Thyroid gland (tissue), 4 donors: Measurements from ENCODE around the gene FKBP10. TPM values are rescaled to one million over a fixed set of nuclear protein-coding genes. Genes with fewer than 3 reads are reported as not detected.

ENCODE experiments used
- DNase-seq, 2 donors: peaks; one replicate each; pipeline ENCODE4 v3.0.0-alpha.2; 2019
- H3K27ac ChIP-seq, 3 donors: fragments of 200-600 bp; sonication (generic); 1 replicate in 2 of 3; 2 replicates in 1 of 3; pipeline ENCODE4 v1.5.1; 2016 to 2019; ENCODE audit warnings: mild to moderate bottlenecking in 1 of 3, moderate library complexity in 1 of 3
- H3K27me3 ChIP-seq: fragments of 200-600 bp; sonication (generic); one replicate; pipeline ENCODE4 v1.5.1; 2019
- H3K36me3 ChIP-seq, 2 donors: fragments of 200-600 bp; sonication (generic); one replicate each; pipeline ENCODE4 v1.5.1; 2016 to 2019
- H3K4me1 ChIP-seq, 2 donors: fragments of 200-600 bp; sonication (generic); one replicate each; pipeline ENCODE4 v1.5.1; 2017 to 2019
- H3K4me3 ChIP-seq, 3 donors: fragments of 200-600 bp; sonication (generic); replicated peaks in 1 of 3; 1 replicate in 2 of 3; 2 replicates in 1 of 3; pipeline ENCODE4 v1.5.1; 2016; ENCODE audit warnings: mild to moderate bottlenecking in 1 of 3
- H3K9me3 ChIP-seq: fragments of 200-600 bp; sonication (generic); one replicate; pipeline ENCODE4 v1.5.1; 2017
- POLR2A ChIP-seq, 2 donors: fragments of 450-650 bp; IDR thresholded peaks; one replicate each; pipeline ENCODE4 v1.6.1; 2017; ENCODE audit warnings: antibody characterized with exemption in 2 of 2, mild to moderate bottlenecking in 2 of 2, moderate library complexity in 1 of 2
- WGBS, 2 donors: methylation state at CpG; one replicate each; pipeline ENCODE4 v1.1.5; 2017; 5-methylcytosine and 5-hydroxymethylcytosine counted together
- intact Hi-C: fragments of 100-400 bp; cut with DNase I; formaldehyde crosslinking; loops from one replicate; pipeline ENCODE4 v1.15.1; 2023
- total RNA-seq, 4 donors: library from RNA; depleted of rRNA; stranded (reverse); fragments of >200 nt; gene quantifications; one replicate each; pipeline ENCODE4 v1.2.3, GENCODE V29; 2016
- TF ChIP-seq, protein P1 (sequence below), 6 experiments: fragments of 200-600 bp in 3 of 6; fragments of 450-650 bp in 3 of 6; sonication (generic) in 3 of 6; IDR thresholded peaks; one replicate each; pipeline ENCODE4 v1.5.1; 2016 to 2019; ENCODE audit warnings: antibody characterized with exemption in 6 of 6, mild to moderate bottlenecking in 2 of 6, inconsistent platforms in 1 of 6, moderate library complexity in 1 of 6

FKBP10 gene
- total RNA-seq, 4 donors from 2014 or later: 42.2 to 75.3 (median 60.4) TPM

DNA sequence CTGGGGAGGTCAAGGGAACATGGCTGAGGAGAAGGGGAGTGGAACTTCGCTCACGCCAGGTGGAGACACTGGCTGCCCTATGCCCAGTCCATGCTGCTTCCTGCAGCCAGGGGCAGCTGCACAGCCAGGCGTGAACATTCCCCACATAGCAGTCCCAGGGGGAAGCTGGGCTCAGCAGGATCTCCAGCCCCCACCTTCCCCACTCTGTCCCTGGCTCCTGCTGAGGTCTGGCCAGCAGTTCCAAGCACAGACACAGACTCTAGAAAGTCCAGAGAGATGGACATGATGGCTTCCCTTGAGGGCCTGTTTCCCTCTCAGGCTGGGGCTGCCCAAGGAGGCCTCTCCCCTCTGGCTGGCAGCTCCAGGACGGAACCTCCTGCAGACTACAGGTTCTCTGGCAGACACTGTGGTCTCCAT lies 35.6 kb upstream of the FKBP10 start:
- Histone ChIP-seq H3K27me3 (no peaks in the 10 kb centered on the region), H3K4me3 (no peak overlapping the region), H3K9me3 (no peaks in the 10 kb centered on the region), H3K27ac (peak overlapping the region; percentile 94 to 98 (median 96)), H3K36me3 (no peaks in the 10 kb centered on the region), H3K4me1 (peaks cover 74 to 97% of the 10 kb centered on the region in 2 donors)
- peak in 1 of 2 donors; percentile 23 for TF ChIP-seq POLR2A (IDR thresholded peaks at IDR 0.05)
- TF ChIP-seq, protein P1, sequence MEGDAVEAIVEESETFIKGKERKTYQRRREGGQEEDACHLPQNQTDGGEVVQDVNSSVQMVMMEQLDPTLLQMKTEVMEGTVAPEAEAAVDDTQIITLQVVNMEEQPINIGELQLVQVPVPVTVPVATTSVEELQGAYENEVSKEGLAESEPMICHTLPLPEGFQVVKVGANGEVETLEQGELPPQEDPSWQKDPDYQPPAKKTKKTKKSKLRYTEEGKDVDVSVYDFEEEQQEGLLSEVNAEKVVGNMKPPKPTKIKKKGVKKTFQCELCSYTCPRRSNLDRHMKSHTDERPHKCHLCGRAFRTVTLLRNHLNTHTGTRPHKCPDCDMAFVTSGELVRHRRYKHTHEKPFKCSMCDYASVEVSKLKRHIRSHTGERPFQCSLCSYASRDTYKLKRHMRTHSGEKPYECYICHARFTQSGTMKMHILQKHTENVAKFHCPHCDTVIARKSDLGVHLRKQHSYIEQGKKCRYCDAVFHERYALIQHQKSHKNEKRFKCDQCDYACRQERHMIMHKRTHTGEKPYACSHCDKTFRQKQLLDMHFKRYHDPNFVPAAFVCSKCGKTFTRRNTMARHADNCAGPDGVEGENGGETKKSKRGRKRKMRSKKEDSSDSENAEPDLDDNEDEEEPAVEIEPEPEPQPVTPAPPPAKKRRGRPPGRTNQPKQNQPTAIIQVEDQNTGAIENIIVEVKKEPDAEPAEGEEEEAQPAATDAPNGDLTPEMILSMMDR (IDR thresholded peaks at IDR 0.05): peak in 5 of 6 experiments; percentile 30 to 93 (median 80)
- peak; percentile 90 to 91 for DNase-seq
- WGBS, 2 donors: 3 to 46% methylated on average over 2 to 3 of the region's 4 CpGs
- intact Hi-C loops: no loop called here

DNA sequence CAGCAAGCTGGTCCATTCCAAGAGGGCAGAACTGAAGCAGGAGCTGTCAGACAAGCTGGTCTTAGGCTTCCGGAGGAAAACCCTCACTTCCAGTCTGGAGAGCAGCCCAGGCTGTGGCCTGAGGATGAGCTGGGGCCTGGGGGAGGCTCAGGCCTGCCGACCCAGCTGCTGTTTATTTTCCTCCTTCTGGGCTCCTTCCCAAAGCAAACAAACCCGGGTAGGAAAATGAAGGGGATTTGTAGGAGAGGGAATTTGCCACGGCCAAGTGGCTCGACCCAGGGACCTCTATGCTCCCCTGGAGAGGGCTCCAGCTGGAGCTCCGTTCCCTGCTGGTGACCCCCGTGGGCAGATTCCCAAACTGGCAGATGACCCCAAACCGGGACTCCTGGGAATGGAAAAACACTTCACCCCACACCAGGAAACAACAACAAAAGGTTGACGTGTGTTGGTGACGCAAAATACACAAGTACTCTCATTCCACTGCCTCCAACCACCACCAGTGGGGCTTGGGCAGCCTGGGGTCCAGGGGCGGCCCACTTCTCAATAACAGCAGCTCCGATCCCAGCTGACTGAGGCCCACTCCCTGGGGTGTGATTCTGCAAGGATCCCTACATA lies 35.1 kb upstream of the FKBP10 start:
- Histone ChIP-seq H3K27me3 (no peaks in the 10 kb centered on the region), H3K36me3 (no peaks in the 10 kb centered on the region), H3K27ac (peak overlapping the region; percentile 94 to 98 (median 96)), H3K9me3 (no peaks in the 10 kb centered on the region), H3K4me1 (peaks cover 74 to 97% of the 10 kb centered on the region in 2 donors), H3K4me3 (no peak overlapping the region)
- intact Hi-C loops: no loop called here
- TF ChIP-seq, protein P1 (IDR thresholded peaks at IDR 0.05): peak in 2 of 6 experiments; percentile 10 to 15
- TF ChIP-seq POLR2A (IDR thresholded peaks at IDR 0.05): peak in 1 of 2 donors; percentile 38
- WGBS, 2 donors: 3 to 26% methylated on average over 6 to 10 of the region's 12 CpGs
- peak; percentile 83 for DNase-seq

DNA sequence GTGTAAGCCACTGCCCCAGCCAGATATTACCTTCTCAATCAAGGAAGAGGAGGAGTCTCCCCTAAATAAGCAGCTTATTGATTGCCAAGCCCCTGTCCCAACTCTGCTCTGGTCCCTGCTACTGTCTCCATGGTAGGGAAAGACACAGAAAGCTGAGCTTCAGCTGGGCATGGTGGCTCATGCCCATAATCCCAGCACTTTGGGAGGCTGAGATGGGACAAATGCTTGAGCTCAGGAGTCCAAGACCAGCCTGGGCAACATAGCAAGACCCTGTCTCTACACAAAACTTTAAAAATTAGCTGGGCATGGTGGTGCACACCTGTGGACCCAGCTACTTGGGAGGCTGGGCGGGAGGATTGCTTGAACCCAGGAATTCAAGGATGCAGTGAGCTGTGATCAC lies 32.9 kb upstream of the FKBP10 start:
- WGBS, 2 donors: 85 to 89% methylated on average over 1 of the region's 1 CpG
- no peak for TF ChIP-seq POLR2A (IDR thresholded peaks at IDR 0.05)
- TF ChIP-seq, protein P1 (IDR thresholded peaks at IDR 0.05): no peak
- Histone ChIP-seq H3K36me3 (no peaks in the 10 kb centered on the region), H3K27me3 (no peaks in the 10 kb centered on the region), H3K27ac (peak overlapping the region; percentile 25 to 98 (median 49)), H3K4me3 (no peak overlapping the region), H3K4me1 (peaks cover 72 to 97% of the 10 kb centered on the region in 2 donors), H3K9me3 (no peaks in the 10 kb centered on the region)
- no peak for DNase-seq
- intact Hi-C loops: no loop called here

DNA sequence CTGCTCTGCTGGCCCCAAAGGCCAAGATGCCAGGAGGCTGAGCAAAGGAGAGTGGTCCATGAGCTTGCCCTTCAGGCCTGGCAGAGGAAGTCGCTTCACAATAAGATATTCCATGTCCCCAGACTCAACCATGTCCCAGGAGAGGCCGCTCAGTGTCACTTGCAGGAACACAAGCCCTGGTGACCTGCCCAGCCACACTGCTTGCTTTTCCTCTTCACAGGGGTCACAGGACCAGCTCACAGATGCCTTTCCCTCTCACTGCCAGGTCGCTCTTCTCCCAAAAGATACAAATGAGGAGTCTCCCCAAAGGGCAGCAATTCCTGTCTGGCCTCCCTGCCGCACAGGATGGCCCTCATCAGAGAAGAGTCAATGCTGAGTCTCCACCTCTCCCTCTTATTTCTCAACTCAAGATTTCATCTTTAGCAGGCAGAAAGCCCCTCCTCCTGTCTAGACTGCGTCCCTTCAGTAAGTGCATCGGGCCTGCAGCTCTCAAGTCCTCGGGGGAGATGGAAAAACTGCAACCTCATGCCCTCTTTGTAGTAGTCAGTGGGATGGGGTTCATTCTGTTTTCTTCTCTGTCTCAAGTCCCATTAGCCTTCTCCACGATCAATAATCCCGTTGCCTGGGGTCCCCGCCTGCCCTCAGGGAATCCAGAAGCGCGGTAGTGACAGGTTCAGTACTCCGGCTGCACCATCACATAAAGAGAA lies 31.2 kb upstream of the FKBP10 start:
- peak in 1 of 2 donors; percentile 34 for DNase-seq
- intact Hi-C loops: no loop called here
- Histone ChIP-seq H3K27me3 (no peaks in the 10 kb centered on the region), H3K9me3 (no peaks in the 10 kb centered on the region), H3K4me1 (peaks cover 67 to 86% of the 10 kb centered on the region in 2 donors), H3K4me3 (no peak overlapping the region), H3K27ac (peak overlapping the region; percentile 35 to 98 (median 95)), H3K36me3 (no peaks in the 10 kb centered on the region)
- TF ChIP-seq POLR2A (IDR thresholded peaks at IDR 0.05): no peak
- TF ChIP-seq, protein P1 (IDR thresholded peaks at IDR 0.05): no peak
- WGBS, 2 donors: 53 to 54% methylated on average over 13 of the region's 13 CpGs

DNA sequence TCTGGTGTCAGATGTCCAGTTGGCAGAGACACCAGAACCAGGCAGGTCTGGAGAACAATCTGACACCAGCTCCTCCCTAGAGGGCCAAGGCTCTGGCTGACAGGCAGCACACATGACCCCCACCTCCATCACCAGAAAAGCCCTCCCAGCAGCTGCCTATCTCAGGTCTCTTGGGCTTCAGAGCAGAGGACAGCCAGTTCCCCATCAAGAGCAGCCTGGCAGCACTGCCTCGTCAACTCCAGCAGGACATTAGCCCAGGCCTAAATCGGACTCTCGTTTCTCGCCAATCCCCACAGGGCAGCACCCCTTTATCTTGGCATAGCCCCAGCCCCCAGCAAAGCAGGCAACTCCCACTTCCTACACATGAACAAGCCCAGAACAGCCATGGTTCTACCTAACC lies 30.7 kb upstream of the FKBP10 start:
- no peak overlapping the region for H3K4me3 ChIP-seq
- H3K27ac ChIP-seq: peak overlapping the region; percentile 35 to 98 (median 95)
- peaks cover 63 to 82% of the 10 kb centered on the region in 2 donors for H3K4me1 ChIP-seq
- 22 to 29% methylated on average over 4 of the region's 4 CpGs for WGBS, 2 donors
- no peaks in the 10 kb centered on the region for H3K36me3 ChIP-seq
- intact Hi-C loops: no loop called here
- TF ChIP-seq, protein P1 (IDR thresholded peaks at IDR 0.05): no peak
- peak in 1 of 2 donors; percentile 47 for TF ChIP-seq POLR2A (IDR thresholded peaks at IDR 0.05)
- peak; percentile 76 to 84 for DNase-seq
- no peaks in the 10 kb centered on the region for H3K9me3 ChIP-seq
- no peaks in the 10 kb centered on the region for H3K27me3 ChIP-seq
